Fibroblast of skin of left quadriceps (primary cell): ENCODE measurements around the gene MACROD2.
A peak's percentile ranks its signal among the peaks of the same experiment; 100 is the strongest.

Experiments
- DNase-seq, 2 experiments: peaks; one replicate each; pipeline ENCODE4 v3.0.0-alpha.2; 2013; ENCODE audit warnings: low read depth in 2 of 2

The MACROD2 gene

GRCh38 chr20:14815340-14815739 is 820.0 kb downstream of the MACROD2 start:
- DNase-seq = no peak

DNA sequence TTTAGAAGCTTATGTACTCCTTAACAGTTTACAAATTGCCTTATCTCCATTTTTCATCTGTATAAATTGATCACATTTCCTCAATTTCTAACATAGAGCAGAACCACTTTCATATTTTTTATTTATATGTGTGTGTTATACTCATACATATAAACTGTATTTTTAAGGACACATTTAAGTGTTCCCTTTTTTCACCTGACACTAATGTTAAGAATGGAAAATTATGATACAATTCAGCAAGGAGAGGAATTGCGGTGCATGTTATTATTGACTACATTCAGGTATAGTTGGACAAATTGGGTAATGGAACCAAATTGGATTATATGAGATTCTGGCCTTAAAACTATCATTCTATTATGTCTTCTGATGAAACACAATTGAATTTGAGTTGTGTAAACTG is 821.2 kb downstream of the MACROD2 start:
- no peak for DNase-seq

GRCh38 chr20:14817101-14817500 is 821.8 kb downstream of the MACROD2 start:
- peak; percentile 11 for DNase-seq

- DNase-seq = peak; percentile 29 to 31
These were observed 825.5 kb downstream of the MACROD2 start for GRCh38 chr20:14820771-14821170.

DNA sequence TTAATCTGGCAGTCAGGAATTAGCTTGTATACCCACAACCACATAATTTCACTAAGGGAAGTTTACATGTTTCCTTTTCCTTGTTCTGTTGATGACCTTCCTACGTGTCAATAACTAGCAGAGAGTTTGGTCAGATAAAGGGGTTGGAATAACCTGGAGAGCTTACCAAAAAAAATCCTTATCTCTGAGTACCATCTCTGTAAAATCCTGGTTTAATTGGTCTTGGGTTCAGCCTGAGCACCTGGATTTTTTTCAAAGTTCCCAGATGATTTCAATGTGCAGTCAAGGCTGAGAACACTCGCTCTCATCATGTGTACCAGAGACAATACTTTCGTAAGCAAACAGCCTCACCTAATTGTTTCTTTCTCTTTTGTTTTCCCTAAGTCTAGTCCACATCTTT is 825.9 kb downstream of the MACROD2 start:
- DNase-seq = no peak

DNA sequence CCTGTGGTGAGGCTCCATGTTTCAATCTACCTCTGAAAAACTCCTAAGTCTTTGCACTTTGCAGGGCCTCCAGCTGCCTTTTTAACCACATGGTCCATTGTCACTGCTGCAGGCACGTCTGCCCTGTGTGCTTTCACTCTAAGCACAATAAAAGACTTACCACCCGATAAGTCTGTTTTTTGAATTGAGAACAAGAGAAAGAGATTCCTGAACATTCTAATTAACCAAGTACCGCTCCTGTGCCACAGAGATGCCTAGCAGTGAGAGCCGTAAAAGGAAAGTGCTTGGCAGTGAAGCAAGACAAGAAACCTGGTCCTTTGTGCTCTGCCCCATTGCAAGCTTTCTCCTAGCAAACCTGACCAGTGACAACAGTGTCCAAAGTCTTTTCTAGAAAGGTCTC is 829.7 kb downstream of the MACROD2 start:
- no peak for DNase-seq

DNA sequence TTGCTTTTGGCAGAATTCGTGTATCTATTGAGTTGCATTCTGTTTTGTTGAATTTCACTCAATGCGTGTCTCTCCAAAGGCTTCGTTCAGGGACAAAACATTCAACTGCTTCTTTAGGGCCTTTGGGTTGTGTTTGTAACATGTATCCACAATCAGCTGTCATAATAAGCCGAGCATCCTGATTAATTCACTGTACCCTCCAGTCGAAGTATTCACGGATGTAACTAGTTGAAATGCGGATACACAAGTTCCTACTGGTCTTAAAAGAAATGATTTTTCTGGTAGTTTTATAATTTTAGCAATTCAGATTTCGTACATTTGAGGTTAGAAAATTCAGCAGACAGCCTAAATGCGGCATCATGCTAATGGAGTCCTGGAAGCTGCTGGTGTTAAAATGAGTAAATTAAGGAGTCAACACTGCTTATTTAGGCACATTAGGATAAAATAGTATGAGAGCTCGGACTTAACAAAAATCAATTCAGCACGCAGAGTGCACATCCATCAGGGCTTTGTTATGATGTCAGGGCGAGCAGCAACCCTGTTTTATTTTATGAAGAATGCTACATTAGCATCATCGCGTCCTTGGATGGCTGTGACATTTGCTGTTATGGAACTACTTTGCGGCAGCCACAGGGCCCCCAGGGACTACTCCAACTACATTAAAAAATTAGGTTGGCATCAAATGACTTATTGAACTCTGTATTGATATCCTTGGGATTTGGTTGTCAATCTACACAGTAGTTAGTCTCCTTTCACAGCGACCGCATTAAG is 831.4 kb downstream of the MACROD2 start:
- no peak for DNase-seq

DNA sequence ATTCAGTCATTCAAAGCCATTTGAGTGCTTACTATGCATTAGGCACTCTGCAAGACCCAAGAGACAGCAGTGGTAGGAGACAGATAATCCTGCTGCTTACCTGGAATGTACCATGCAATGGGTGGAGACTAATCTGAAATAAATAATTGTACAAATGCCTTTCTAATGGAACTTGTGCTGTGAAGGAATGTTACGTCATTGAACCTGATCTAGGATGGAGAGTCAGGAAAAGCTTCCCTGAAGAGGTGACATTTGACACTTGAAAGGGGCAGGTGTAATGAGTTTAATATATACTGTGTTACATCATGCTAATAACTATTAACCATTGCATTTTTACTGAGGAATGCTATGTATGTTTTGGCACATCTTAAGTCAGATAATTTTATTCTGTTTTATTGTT is 833.1 kb downstream of the MACROD2 start:
- no peak for DNase-seq

DNA sequence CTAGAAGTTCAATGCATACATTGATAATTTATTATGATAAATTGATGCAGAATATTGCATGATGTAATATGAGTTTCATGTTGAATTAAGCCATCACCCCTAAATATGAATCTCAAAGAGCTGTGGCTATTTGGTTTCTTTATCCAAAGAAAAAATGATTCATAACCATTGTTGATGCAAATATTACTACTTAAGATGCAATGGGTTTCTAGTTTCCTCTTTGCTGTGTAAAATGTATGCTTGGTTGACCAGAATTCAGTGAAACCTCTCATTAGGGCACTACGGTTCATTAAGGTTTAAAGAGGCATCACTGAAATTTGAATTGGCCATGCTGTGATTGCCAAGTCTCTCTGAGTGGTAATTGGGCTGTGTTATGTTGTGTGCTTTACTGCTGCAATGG is 834.6 kb downstream of the MACROD2 start:
- DNase-seq = no peak

DNA sequence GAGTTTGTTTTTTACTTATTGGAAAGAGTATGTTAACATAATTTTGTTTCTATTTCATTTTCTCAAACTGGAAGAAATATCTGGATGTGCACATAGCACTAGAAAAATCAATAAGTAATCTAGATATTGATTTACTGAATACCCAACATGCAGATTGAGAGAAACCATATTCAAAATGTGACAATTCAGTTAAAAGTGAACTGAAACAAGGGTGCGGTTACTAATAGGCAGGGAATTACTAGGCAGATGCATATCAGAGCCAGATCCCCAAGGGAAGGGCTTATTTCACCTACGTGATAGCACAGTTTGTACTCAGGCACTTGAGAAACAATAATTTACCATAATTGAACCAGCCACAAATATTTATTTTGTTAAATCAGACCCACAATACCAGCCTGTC is 835.1 kb downstream of the MACROD2 start:
- DNase-seq = no peak

- no peak for DNase-seq
These were observed 835.6 kb downstream of the MACROD2 start for GRCh38 chr20:14830899-14831298.

- DNase-seq = no peak
These were observed 837.3 kb downstream of the MACROD2 start for GRCh38 chr20:14832630-14833029.

GRCh38 chr20:14838663-14839628 is 843.6 kb downstream of the MACROD2 start:
- peak; percentile 60 to 65 for DNase-seq

DNA sequence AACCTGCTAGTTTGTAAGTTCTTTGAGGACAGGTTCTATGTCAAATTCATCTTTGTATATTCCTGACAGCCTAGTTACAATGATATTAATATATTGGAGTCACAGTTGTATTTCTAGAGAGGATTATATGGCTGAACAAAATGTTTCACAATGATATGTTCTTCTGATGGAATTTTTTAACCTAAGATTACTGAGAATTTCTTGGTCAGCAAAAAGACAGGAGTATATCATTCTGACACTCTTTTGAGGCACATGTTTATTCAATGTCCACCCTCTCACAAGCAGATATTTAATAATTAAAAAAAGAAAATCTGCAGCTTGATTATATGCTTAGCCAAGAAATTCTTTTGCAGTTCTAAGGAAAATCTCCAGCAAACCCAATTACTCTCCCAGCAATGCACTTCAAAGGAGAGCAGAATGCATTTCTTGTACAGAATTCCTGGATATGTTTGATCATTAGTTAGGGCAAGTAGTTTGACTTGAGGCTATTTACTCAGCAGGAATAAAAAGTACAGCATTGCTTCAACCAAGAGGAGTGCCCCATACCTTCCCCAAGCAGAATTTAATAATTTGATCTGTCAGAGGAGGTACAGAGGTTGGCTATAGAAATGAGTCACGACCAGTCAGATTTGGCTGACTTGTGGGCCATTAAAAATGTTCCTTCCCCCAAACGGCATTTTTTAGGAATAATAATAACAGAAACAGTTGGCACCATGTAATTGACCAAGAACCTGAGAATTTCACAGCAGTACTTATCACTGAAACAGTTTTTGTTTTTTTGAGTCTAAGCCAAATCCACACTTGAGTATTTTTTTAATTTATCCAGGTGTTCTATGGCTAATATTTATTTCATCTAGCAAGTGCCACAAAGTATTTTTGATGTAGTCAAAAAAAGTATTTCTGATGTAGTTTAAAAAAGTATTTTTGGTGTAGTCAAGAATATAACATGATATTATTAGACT is 850.2 kb downstream of the MACROD2 start:
- no peak for DNase-seq

GRCh38 chr20:14848806-14849205 is 853.5 kb downstream of the MACROD2 start:
- no peak for DNase-seq

- no peak for DNase-seq
These were observed 857.8 kb downstream of the MACROD2 start for GRCh38 chr20:14853079-14853478.

GRCh38 chr20:14855171-14855570 is 859.9 kb downstream of the MACROD2 start:
- no peak for DNase-seq

DNA sequence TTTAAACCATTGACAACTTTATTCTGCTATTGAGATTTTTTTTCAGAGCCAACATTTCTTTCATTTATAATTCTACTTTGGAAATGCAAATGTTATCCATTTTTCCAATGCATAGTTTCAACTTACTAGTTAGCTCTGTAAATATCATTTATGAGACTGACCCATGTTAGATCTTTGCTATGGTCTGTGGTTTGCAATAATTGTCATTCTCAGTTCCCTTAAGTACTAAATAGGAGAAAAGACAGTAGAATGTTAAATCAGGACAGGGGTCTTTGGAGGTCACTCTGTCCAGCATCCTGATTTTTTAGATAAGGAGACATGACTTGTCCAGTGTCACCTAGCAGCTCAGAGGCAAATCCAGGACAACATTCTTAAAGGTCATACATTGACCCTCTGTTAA is 864.3 kb downstream of the MACROD2 start:
- DNase-seq = no peak

- no peak for DNase-seq
These were observed 865.1 kb downstream of the MACROD2 start for GRCh38 chr20:14860410-14860814.

DNA sequence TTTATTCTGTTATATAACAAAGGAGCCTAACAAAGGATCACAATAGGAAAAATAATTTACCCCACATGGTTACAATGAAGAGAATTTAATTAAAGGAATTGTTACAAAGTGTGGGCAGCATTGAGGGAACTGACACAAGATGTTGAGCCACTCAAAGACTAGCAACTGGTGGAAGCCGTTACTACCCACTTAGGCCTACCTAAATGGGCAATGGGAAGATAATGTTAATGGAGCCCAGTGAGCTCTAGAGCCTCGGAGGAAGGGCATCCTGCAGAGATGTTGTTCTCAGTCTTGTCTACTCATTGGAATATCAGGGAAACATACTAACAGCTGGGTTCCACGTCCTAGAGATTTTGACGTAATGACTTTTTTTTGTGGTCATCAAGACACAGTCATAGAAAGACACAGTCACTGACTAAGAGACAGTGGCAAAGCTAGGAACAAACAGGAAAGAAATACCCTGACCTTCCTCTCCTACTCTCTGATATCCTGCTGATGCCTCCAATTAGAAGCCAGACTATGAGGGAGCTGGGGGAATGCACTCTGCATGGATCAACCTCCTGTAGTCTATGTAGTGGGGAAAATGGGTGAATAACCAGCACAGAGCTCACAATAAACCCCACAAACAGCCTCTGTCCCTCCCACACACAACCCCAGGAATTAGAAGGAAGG is 865.8 kb downstream of the MACROD2 start:
- no peak for DNase-seq

GRCh38 chr20:14865169-14865568 is 869.9 kb downstream of the MACROD2 start:
- no peak for DNase-seq
